Liver (tissue), 3 donors: Measurements from ENCODE around the gene SESN1.

ENCODE experiments used
- GABPA ChIP-seq, 2 donors: IDR thresholded peaks in 1 of 2; conservative IDR thresholded peaks in 1 of 2; 2 replicates each; pipeline ENCODE4 v1.6.1; 2016; ENCODE audit warnings: antibody characterized with exemption in 2 of 2, mild to moderate bottlenecking in 1 of 2, moderate library complexity in 1 of 2
- HNF4G ChIP-seq: IDR thresholded peaks from 2 replicates; pipeline ENCODE4 v1.6.1; 2016; ENCODE audit warnings: antibody characterized with exemption
- RAD21 ChIP-seq, 2 donors: IDR thresholded peaks; 2 replicates each; pipeline ENCODE4 v1.6.1; 2016; ENCODE audit warnings: antibody characterized with exemption in 2 of 2, mild to moderate bottlenecking in 2 of 2
- TAF1 ChIP-seq: conservative IDR thresholded peaks from 2 replicates; pipeline ENCODE4 v1.6.1; 2016; ENCODE audit warnings: antibody characterized with exemption, mild to moderate bottlenecking
- YY1 ChIP-seq: IDR thresholded peaks from 2 replicates; pipeline ENCODE4 v1.6.1; 2016; ENCODE audit warnings: antibody characterized with exemption, mild to moderate bottlenecking
- TF ChIP-seq, protein P1 (sequence below): fragments of 150-350 bp; IDR thresholded peaks from 2 replicates; pipeline ENCODE4 v1.5.1; 2017; ENCODE audit warnings: improper control_type of control experiment, low read depth, low read length; ENCODE audit not compliant: missing input control
- TF ChIP-seq, protein P2 (sequence below): IDR thresholded peaks from 2 replicates; pipeline ENCODE4 v1.6.1; 2016; ENCODE audit warnings: antibody characterized with exemption, mild to moderate bottlenecking
- TF ChIP-seq, protein P3 (sequence below): IDR thresholded peaks from 2 replicates; pipeline ENCODE4 v1.6.1; 2016; ENCODE audit warnings: antibody characterized with exemption
- TF ChIP-seq, protein P4 (sequence below): IDR thresholded peaks from 2 replicates; pipeline ENCODE4 v1.6.1; 2016; ENCODE audit warnings: antibody characterized with exemption
- donor health status: healthy.
- donor health status: healthy.

DNA sequence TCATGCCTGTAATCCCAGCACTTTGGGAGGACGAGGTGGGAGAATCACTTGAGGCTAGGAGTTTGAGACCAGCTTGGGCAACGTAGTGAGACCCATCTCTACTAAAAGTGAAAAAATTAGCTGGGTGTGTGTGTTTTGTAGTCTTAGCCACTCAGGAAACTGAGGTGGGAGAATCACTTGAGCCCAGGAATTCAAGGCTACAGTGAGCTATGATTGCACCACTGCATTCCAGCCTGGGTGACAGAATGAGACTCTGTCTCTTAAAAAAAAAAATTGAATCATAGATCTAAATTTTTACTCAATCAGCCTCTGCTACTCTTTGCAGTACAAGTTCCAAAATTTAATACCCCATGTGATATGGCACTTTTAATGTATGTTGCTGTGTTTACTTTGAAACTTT, 124.9 kb downstream of the SESN1 start:
- no peak for TF ChIP-seq GABPA (IDR thresholded peaks at IDR 0.05 in 1 of 2, conservative IDR thresholded peaks at IDR 0.05 in 1 of 2)
- TF ChIP-seq, protein P1, sequence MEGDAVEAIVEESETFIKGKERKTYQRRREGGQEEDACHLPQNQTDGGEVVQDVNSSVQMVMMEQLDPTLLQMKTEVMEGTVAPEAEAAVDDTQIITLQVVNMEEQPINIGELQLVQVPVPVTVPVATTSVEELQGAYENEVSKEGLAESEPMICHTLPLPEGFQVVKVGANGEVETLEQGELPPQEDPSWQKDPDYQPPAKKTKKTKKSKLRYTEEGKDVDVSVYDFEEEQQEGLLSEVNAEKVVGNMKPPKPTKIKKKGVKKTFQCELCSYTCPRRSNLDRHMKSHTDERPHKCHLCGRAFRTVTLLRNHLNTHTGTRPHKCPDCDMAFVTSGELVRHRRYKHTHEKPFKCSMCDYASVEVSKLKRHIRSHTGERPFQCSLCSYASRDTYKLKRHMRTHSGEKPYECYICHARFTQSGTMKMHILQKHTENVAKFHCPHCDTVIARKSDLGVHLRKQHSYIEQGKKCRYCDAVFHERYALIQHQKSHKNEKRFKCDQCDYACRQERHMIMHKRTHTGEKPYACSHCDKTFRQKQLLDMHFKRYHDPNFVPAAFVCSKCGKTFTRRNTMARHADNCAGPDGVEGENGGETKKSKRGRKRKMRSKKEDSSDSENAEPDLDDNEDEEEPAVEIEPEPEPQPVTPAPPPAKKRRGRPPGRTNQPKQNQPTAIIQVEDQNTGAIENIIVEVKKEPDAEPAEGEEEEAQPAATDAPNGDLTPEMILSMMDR: no peak
- no peak for TF ChIP-seq HNF4G
- TF ChIP-seq TAF1: no peak
- TF ChIP-seq YY1: no peak
- TF ChIP-seq, protein P2, sequence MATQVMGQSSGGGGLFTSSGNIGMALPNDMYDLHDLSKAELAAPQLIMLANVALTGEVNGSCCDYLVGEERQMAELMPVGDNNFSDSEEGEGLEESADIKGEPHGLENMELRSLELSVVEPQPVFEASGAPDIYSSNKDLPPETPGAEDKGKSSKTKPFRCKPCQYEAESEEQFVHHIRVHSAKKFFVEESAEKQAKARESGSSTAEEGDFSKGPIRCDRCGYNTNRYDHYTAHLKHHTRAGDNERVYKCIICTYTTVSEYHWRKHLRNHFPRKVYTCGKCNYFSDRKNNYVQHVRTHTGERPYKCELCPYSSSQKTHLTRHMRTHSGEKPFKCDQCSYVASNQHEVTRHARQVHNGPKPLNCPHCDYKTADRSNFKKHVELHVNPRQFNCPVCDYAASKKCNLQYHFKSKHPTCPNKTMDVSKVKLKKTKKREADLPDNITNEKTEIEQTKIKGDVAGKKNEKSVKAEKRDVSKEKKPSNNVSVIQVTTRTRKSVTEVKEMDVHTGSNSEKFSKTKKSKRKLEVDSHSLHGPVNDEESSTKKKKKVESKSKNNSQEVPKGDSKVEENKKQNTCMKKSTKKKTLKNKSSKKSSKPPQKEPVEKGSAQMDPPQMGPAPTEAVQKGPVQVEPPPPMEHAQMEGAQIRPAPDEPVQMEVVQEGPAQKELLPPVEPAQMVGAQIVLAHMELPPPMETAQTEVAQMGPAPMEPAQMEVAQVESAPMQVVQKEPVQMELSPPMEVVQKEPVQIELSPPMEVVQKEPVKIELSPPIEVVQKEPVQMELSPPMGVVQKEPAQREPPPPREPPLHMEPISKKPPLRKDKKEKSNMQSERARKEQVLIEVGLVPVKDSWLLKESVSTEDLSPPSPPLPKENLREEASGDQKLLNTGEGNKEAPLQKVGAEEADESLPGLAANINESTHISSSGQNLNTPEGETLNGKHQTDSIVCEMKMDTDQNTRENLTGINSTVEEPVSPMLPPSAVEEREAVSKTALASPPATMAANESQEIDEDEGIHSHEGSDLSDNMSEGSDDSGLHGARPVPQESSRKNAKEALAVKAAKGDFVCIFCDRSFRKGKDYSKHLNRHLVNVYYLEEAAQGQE: no peak
- TF ChIP-seq, protein P3, sequence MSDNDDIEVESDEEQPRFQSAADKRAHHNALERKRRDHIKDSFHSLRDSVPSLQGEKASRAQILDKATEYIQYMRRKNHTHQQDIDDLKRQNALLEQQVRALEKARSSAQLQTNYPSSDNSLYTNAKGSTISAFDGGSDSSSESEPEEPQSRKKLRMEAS: no peak
- TF ChIP-seq, protein P4, sequence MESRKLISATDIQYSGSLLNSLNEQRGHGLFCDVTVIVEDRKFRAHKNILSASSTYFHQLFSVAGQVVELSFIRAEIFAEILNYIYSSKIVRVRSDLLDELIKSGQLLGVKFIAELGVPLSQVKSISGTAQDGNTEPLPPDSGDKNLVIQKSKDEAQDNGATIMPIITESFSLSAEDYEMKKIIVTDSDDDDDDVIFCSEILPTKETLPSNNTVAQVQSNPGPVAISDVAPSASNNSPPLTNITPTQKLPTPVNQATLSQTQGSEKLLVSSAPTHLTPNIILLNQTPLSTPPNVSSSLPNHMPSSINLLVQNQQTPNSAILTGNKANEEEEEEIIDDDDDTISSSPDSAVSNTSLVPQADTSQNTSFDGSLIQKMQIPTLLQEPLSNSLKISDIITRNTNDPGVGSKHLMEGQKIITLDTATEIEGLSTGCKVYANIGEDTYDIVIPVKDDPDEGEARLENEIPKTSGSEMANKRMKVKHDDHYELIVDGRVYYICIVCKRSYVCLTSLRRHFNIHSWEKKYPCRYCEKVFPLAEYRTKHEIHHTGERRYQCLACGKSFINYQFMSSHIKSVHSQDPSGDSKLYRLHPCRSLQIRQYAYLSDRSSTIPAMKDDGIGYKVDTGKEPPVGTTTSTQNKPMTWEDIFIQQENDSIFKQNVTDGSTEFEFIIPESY: no peak
- no peak for TF ChIP-seq RAD21 (IDR thresholded peaks at IDR 0.05)
